ENCODE results near the gene RFX4.

Gene RFX4

GRCh38 chr12:106745181-106745745 lies 162.5 kb downstream of the RFX4 start:
- H3K4me3 ChIP-seq (ENCODE audit: low read length), result no peak overlapping the region
- DNase-seq (ENCODE audit: low read depth, low spot score), result no peak

- H3K4me3 ChIP-seq (ENCODE audit: low read length), result no peak overlapping the region
- DNase-seq (ENCODE audit: low read depth, low spot score), result peak; percentile 77
Observed at GRCh38 chr12:106747973-106748436, 165.2 kb downstream of the RFX4 start.

GRCh38 chr12:106750524-106750923 lies 167.7 kb downstream of the RFX4 start:
- DNase-seq (ENCODE audit: low read depth, low spot score), result no peak
- H3K4me3 ChIP-seq (ENCODE audit: low read length), result no peak overlapping the region

GRCh38 chr12:106753526-106753925 lies 170.7 kb downstream of the RFX4 start:
- no peak overlapping the region for H3K4me3 ChIP-seq (ENCODE audit: low read length)
- DNase-seq (ENCODE audit: low read depth, low spot score), result no peak

GRCh38 chr12:106754331-106754730 lies 171.5 kb downstream of the RFX4 start:
- no peak overlapping the region for H3K4me3 ChIP-seq (ENCODE audit: low read length)
- DNase-seq (ENCODE audit: low read depth, low spot score), result no peak

GRCh38 chr12:106757623-106758348 lies 175.0 kb downstream of the RFX4 start:
- no peak for DNase-seq (ENCODE audit: low read depth, low spot score)
- no peak overlapping the region for H3K4me3 ChIP-seq (ENCODE audit: low read length)

GRCh38 chr12:106758349-106759110 lies 175.7 kb downstream of the RFX4 start:
- no peak overlapping the region for H3K4me3 ChIP-seq (ENCODE audit: low read length)
- no peak for DNase-seq (ENCODE audit: low read depth, low spot score)

- H3K4me3 ChIP-seq (ENCODE audit: low read length), result peak overlapping the region; percentile 44
- no peak for DNase-seq (ENCODE audit: low read depth, low spot score)
Observed at GRCh38 chr12:106759526-106760183, 176.9 kb downstream of the RFX4 start.

- DNase-seq (ENCODE audit: low read depth, low spot score), result peak; percentile 82
Observed at GRCh38 chr12:106760184-106760531, 177.4 kb downstream of the RFX4 start.

GRCh38 chr12:106764220-106764619 lies 181.4 kb downstream of the RFX4 start:
- no peak for DNase-seq (ENCODE audit: low read depth, low spot score)

More at GRCh38 chr12:106760184-106760531, 177.4 kb downstream of the RFX4 start:
- peak overlapping the region; percentile 44 for H3K4me3 ChIP-seq (ENCODE audit: low read length)

GRCh38 chr12:106764738-106765137 lies 181.9 kb downstream of the RFX4 start:
- no peak for DNase-seq (ENCODE audit: low read depth, low spot score)
- H3K4me3 ChIP-seq (ENCODE audit: low read length), result no peak overlapping the region

More at GRCh38 chr12:106764220-106764619, 181.4 kb downstream of the RFX4 start:
- no peak overlapping the region for H3K4me3 ChIP-seq (ENCODE audit: low read length)

GRCh38 chr12:106766393-106766826 lies 183.6 kb downstream of the RFX4 start:
- no peak for DNase-seq (ENCODE audit: low read depth, low spot score)
- no peak overlapping the region for H3K4me3 ChIP-seq (ENCODE audit: low read length)

- H3K4me3 ChIP-seq (ENCODE audit: low read length), result no peak overlapping the region
- DNase-seq (ENCODE audit: low read depth, low spot score), result no peak
Observed at GRCh38 chr12:106767206-106767605, 184.4 kb downstream of the RFX4 start.

GRCh38 chr12:106767954-106768822 lies 185.4 kb downstream of the RFX4 start:
- H3K4me3 ChIP-seq (ENCODE audit: low read length), result no peak overlapping the region
- no peak for DNase-seq (ENCODE audit: low read depth, low spot score)

GRCh38 chr12:106769078-106769477 lies 186.3 kb downstream of the RFX4 start:
- H3K4me3 ChIP-seq (ENCODE audit: low read length), result no peak overlapping the region

GRCh38 chr12:106769546-106769945 lies 186.7 kb downstream of the RFX4 start:
- no peak overlapping the region for H3K4me3 ChIP-seq (ENCODE audit: low read length)
- no peak for DNase-seq (ENCODE audit: low read depth, low spot score)

More at GRCh38 chr12:106769078-106769477, 186.3 kb downstream of the RFX4 start:
- no peak for DNase-seq (ENCODE audit: low read depth, low spot score)

GRCh38 chr12:106771425-106771824 lies 188.6 kb downstream of the RFX4 start:
- H3K4me3 ChIP-seq (ENCODE audit: low read length), result no peak overlapping the region
- DNase-seq (ENCODE audit: low read depth, low spot score), result no peak

GRCh38 chr12:106773286-106774004 lies 190.6 kb downstream of the RFX4 start:
- peak overlapping the region; percentile 91 for H3K4me3 ChIP-seq (ENCODE audit: low read length)
- DNase-seq (ENCODE audit: low read depth, low spot score), result no peak

Measured in Jurkat, Clone E6-1 (cell line).